Small intestine (tissue), 7 donors: ENCODE measurements around the gene TRAPPC8. TPM values are rescaled to one million over a fixed set of nuclear protein-coding genes. Genes with fewer than 3 reads are reported as not detected.
A peak's percentile ranks its signal among the peaks of the same experiment; 100 is the strongest.
"Not testable (repeated sequence)": the region's sequence is repeated elsewhere in the genome, so short reads cannot be mapped to it uniquely, and the experiment has no call there.

Experiments
- DNase-seq, 2 donors: peaks; one replicate each; pipeline versions ENCODE4 v3.0.0 to v3.0.0-alpha.2; 2013
- FAIRE-seq: peaks from 2 replicates; lab custom pipeline; 2012; peaks lifted over from hg19 to GRCh38; lab: Jason Lieb, UNC
- H3K27ac ChIP-seq, 3 donors: one replicate each; pipeline ENCODE4 v1.5.1; 2013; ENCODE audit warnings: low read length in 2 of 3, mild to moderate bottlenecking in 2 of 3, control low read depth in 1 of 3, inconsistent platforms in 1 of 3, low read depth in 1 of 3, moderate library complexity in 1 of 3
- H3K27me3 ChIP-seq, 3 donors: one replicate each; pipeline ENCODE4 v1.6.1; 2013; ENCODE audit warnings: low read length in 3 of 3, inconsistent platforms in 1 of 3; ENCODE audit not compliant: control insufficient read depth in 3 of 3, insufficient read depth in 3 of 3
- H3K36me3 ChIP-seq, 3 donors: one replicate each; pipeline ENCODE4 v1.6.1; 2013; ENCODE audit warnings: low read length in 3 of 3, inconsistent platforms in 1 of 3, low read depth in 1 of 3, mild to moderate bottlenecking in 1 of 3, moderate library complexity in 1 of 3; ENCODE audit not compliant: control insufficient read depth in 3 of 3, insufficient read depth in 2 of 3
- H3K4me1 ChIP-seq, 3 donors: one replicate each; pipeline ENCODE4 v1.6.1; 2013; ENCODE audit warnings: low read length in 2 of 3, inconsistent platforms in 1 of 3, low read depth in 1 of 3, mild to moderate bottlenecking in 1 of 3, moderate library complexity in 1 of 3; ENCODE audit not compliant: control insufficient read depth in 3 of 3, insufficient read depth in 2 of 3
- H3K4me3 ChIP-seq, 3 donors: one replicate each; pipeline ENCODE4 v1.5.1; 2013; ENCODE audit warnings: low read length in 3 of 3, control low read depth in 1 of 3, inconsistent platforms in 1 of 3, low read depth in 1 of 3, mild to moderate bottlenecking in 1 of 3, moderate library complexity in 1 of 3
- H3K9me3 ChIP-seq, 2 donors: one replicate each; pipeline ENCODE4 v1.6.1; 2013; ENCODE audit warnings: low read depth in 1 of 2, low read length in 1 of 2; ENCODE audit not compliant: control insufficient read depth in 2 of 2, insufficient read depth in 1 of 2
- WGBS, 3 donors: extraction: QIAGEN DNeasy Blood & Tissue Kit; methylation state at CpG; one replicate each; pipeline ENCODE4 v1.1.7; 2013; 5-methylcytosine and 5-hydroxymethylcytosine counted together
- polyA plus RNA-seq, 4 donors: library from polyadenylated mRNA; stranded (reverse) in 3 of 4; unstranded in 1 of 4; fragments of 200-250 nt in 3 of 4; fragments of 120-200 nt in 1 of 4; gene quantifications; one replicate each; pipeline versions ENCODE4 v1.2.1 to v1.2.3, GENCODE V29; 2013
- donor health status: healthy with polysubstance abuse.
- donor health status: control.
- donor health status: control.
- donor health status: Bipolar disorder and iron deficiency.
- donor health status: healthy.

The TRAPPC8 gene
- polyA plus RNA-seq, 4 donors = 18.1 to 40.7 (median 32.6) TPM

DNA sequence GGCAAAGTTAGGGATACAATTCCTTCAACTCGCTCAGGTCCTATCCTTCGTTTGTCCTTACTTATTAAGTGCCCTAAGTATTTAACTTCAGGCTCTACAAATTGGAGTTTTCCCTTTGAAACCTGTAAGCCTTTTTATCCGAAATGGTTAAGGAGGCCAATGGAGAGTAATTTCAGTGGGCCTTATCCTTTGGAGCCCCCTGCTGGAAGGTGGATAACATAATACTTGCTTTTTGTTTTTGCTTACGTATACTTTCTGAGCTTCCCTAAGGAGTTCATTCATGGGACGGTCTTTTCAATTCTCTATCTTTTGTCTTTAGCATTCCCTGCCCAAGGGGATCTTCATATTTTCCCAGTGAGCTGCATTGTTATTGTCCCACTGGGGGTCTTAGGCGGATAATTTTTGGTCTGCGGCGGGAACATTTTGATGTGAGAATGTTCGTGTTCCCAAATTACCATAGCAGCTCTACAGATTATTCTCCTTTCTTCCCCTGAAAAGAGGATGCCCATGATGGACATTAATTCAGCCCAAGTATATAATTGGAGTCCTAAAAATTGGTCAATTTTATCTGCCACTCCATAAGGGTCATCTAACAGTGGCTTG, 34.4 kb upstream of the TRAPPC8 start:
- Histone ChIP-seq H3K4me1 (no peaks in the 10 kb centered on the region), H3K36me3 (no peaks in the 10 kb centered on the region), H3K27ac (no peak overlapping the region), H3K27me3 (no peaks in the 10 kb centered on the region), H3K9me3 (peaks cover 0 to 38% of the 10 kb centered on the region in 2 donors), H3K4me3 (no peak overlapping the region)
- DNase-seq (peak; percentile 51 to 84), FAIRE-seq (no peak)
- WGBS, 3 donors = 64 to 74% (median 66%) methylated on average over 9 of the region's 9 CpGs

DNA sequence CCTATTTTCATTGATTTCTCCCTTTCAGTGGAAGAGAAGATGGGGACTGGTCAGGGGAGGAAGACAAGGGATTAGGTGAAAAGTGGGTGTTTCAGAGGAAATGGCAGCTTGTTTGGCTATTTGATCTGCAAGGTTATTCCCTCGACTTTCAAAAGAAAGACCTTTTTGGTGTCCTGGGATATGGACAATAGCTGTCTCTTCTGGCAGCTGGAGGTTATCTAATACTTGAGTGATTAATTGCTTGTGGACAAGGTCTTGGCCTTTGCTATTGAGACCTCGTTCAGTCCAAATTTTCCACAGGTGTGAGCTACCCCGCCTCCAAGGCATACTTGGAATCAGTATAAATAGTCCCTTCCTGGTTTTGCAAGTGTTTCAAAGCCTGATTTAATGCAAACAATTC, 33.3 kb upstream of the TRAPPC8 start:
- H3K27ac ChIP-seq = no peak overlapping the region
- H3K27me3 ChIP-seq = no peaks in the 10 kb centered on the region
- whole genome bisulfite sequencing, 3 donors = 72 to 77% (median 73%) methylated on average over 3 of the region's 3 CpGs
- FAIRE-seq (no peak), DNase-seq (no peak)
- no peaks in the 10 kb centered on the region for H3K36me3 ChIP-seq
- peaks cover 0 to 38% of the 10 kb centered on the region in 2 donors for H3K9me3 ChIP-seq
- H3K4me1 ChIP-seq = no peaks in the 10 kb centered on the region
- no peak overlapping the region for H3K4me3 ChIP-seq

DNA sequence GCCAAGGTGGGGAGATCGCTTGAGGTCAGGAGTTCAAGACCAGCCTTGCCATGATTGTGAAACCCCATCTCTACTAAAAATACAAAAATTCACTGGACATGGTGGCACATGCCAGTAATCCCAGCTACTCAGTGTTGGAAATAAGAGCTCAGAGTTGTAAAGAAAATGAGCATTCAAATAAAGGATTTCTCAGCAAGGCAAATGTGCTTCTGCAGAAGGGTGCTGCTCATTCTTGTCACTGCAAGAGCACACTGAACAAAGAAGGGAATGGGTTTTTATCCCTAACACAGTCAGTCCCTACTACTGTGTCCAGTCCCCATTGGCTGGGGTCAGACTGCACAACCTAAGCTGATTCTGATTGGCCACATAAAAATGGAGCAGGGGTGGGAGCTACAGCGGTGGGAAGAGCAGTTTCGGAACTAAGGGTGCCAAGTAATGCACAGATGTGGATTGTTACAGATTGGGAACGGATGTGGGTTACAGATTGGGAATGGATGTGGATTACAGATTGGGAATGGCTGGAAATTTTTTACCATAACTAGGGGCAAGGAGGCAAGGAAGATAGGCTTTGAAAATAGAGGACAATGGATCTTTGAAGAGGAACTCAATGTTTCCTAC, 31.1 kb upstream of the TRAPPC8 start:
- WGBS, 3 donors = 95 to 99% (median 99%) methylated on average over 4 of the region's 4 CpGs
- Histone ChIP-seq H3K9me3 (peaks cover 0 to 36% of the 10 kb centered on the region in 2 donors), H3K27me3 (no peaks in the 10 kb centered on the region), H3K27ac (no peak overlapping the region), H3K4me3 (no peak overlapping the region), H3K36me3 (no peaks in the 10 kb centered on the region), H3K4me1 (no peaks in the 10 kb centered on the region)
- FAIRE-seq = no peak
- no peak for DNase-seq

DNA sequence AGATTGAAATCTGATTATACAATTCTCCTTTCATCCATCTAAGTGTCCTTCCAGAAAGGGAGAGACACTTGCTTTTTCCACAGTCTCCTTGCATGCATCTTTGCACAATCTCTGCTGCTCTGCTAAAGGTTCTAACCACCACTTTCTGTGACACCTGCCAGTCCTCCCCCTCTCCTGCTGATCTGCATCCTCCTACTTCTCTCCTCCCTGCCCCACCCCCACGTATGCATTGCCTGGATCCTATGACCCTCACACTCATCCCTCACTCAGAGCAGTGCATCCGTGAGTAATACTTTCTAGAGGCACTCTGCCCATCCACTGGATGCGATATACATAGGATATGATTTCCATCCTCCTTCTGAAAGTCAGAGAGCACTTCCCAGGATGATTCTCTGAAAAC, 27.7 kb upstream of the TRAPPC8 start:
- peaks cover 0 to 6% (median 0%) of the 10 kb centered on the region in 3 donors for H3K4me1 ChIP-seq
- no peaks in the 10 kb centered on the region for H3K27me3 ChIP-seq
- no peak for FAIRE-seq
- WGBS, 3 donors = 70 to 81% (median 77%) methylated on average over 3 of the region's 3 CpGs
- no peak overlapping the region for H3K4me3 ChIP-seq
- no peak for DNase-seq
- H3K9me3 ChIP-seq = peaks cover 0 to 28% of the 10 kb centered on the region in 2 donors
- no peaks in the 10 kb centered on the region for H3K36me3 ChIP-seq
- H3K27ac ChIP-seq = no peak overlapping the region

DNA sequence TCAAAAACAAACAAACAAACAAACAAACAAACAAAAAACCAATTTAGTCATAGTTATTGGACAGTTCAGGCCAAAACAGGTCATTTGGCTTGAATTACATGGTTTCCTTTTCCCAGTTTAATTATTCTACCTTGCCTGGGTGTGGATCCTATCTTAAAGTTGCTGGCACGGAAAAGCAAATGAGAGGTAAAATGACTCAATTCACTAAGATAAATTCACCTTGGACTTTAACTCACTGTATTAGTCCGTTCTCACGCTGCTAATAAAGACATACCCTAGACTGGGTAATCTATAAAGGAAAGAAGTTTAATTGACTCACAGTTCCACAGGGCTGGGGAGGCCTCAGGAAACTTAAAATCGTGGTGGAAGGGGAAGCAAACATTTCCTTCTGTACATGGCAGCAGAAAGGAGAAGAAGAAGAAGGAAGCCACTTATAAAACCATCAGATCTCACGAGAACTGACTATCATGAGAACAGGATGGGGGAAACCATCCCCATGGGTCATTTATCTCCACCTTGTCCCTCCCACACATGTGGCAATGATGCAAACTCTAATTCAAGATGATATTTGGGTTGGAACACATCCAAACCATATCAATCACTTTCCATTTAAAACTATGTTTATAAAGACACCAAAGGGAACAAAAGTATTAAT, 22.5 kb upstream of the TRAPPC8 start:
- Histone ChIP-seq H3K4me1 (peaks cover 0 to 6% (median 0%) of the 10 kb centered on the region in 3 donors), H3K27me3 (no peaks in the 10 kb centered on the region), H3K36me3 (no peaks in the 10 kb centered on the region), H3K4me3 (no peak overlapping the region), H3K27ac (peak overlapping the region in 2 of 3 donors; percentile 33 to 39), H3K9me3 (peaks cover 0 to 4% of the 10 kb centered on the region in 2 donors)
- WGBS, 3 donors = 8 to 46% (median 25%) methylated on average over 5 of the region's 5 CpGs
- peak; percentile 58 to 93 for DNase-seq
- peak; percentile 10 for FAIRE-seq

DNA sequence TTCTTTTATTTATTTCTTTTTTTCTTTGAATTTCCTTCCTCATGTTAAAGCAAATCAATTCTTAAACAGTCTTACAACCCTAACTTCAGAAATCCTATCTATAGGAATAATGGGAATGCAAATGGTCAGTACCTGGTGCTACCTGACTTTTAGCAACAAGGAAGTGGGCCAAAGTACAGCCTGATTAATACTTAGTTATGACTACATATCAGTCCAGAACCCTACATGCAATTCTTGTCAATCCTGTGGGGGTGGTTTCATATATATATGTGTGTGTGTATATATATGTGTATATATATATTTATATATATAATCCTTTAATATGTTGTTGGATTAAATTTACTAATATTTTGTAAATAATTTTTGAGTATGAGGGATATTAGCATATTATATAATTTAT, 14.8 kb upstream of the TRAPPC8 start:
- peaks cover 0 to 7% of the 10 kb centered on the region in 2 donors for H3K9me3 ChIP-seq
- H3K27me3 ChIP-seq = no peaks in the 10 kb centered on the region
- H3K27ac ChIP-seq = peak overlapping the region in 2 of 3 donors; percentile 7 to 74
- H3K4me3 ChIP-seq = no peak overlapping the region
- DNase-seq (peak; percentile 32 to 85), FAIRE-seq (no peak)
- H3K4me1 ChIP-seq = peaks cover 2 to 15% (median 3%) of the 10 kb centered on the region in 3 donors
- H3K36me3 ChIP-seq = no peaks in the 10 kb centered on the region

DNA sequence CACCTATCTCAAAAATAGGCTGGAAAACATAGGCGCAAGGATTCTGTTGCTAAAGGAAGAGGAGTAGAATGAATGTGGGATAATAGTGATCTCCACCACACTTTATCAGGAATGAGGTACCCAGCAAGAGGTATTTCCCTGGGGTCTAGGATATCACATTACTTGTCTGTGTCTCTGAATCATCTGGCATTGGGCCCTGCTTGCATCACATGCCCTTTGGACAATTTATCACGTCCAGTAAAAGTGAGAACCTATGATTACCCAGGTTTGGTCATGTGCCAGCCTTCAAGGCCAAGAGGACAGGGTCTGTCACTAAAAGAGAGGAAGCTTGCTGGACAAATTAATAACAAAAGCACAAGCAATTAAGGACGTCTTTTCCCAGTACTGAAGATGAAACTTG, 11.4 kb upstream of the TRAPPC8 start:
- H3K4me3 ChIP-seq = no peak overlapping the region
- DNase-seq = peak; percentile 85 to 98
- no peaks in the 10 kb centered on the region for H3K36me3 ChIP-seq
- H3K27ac ChIP-seq = peak overlapping the region; percentile 20 to 49 (median 40)
- H3K4me1 ChIP-seq = peaks cover 2 to 15% (median 3%) of the 10 kb centered on the region in 3 donors
- no peaks in the 10 kb centered on the region for H3K27me3 ChIP-seq
- 32 to 51% (median 42%) methylated on average over 3 of the region's 3 CpGs for WGBS, 3 donors
- FAIRE-seq = no peak
- H3K9me3 ChIP-seq = peaks cover 0 to 3% of the 10 kb centered on the region in 2 donors

DNA sequence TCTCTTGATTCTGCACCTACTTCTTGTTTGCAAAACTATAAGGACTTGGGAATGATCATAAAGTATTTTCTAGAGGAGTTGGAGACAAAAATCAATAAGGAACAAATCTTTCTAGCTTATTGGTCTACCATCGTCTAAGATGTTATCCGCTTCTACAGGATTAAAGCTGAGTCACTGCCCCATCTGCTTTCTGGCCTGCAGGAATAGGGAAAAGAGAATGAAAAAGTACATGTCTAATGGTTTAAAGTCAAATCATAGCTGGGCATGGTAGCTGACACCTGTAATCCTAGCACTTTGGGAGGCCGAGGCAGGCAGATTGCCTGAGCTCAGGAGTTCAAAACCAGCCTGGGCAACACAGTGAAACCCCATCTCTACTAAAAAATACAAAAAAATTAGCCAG, 10.8 kb upstream of the TRAPPC8 start:
- peaks cover 2 to 15% (median 3%) of the 10 kb centered on the region in 3 donors for H3K4me1 ChIP-seq
- 81 to 93% (median 88%) methylated on average over 3 of the region's 3 CpGs for WGBS, 3 donors
- not testable (repeated sequence) for H3K4me3 ChIP-seq, DNase-seq, H3K27ac ChIP-seq, H3K27me3 ChIP-seq, FAIRE-seq, H3K36me3 ChIP-seq, H3K9me3 ChIP-seq
